ENCODE results near the gene NRF1.
"Not testable (repeated sequence)": the region's sequence is repeated elsewhere in the genome, so short reads cannot be mapped to it uniquely, and the experiment has no call there.

Gene NRF1
- total RNA-seq, result 38.6 to 41.9 reads per million in 2 donors

DNA sequence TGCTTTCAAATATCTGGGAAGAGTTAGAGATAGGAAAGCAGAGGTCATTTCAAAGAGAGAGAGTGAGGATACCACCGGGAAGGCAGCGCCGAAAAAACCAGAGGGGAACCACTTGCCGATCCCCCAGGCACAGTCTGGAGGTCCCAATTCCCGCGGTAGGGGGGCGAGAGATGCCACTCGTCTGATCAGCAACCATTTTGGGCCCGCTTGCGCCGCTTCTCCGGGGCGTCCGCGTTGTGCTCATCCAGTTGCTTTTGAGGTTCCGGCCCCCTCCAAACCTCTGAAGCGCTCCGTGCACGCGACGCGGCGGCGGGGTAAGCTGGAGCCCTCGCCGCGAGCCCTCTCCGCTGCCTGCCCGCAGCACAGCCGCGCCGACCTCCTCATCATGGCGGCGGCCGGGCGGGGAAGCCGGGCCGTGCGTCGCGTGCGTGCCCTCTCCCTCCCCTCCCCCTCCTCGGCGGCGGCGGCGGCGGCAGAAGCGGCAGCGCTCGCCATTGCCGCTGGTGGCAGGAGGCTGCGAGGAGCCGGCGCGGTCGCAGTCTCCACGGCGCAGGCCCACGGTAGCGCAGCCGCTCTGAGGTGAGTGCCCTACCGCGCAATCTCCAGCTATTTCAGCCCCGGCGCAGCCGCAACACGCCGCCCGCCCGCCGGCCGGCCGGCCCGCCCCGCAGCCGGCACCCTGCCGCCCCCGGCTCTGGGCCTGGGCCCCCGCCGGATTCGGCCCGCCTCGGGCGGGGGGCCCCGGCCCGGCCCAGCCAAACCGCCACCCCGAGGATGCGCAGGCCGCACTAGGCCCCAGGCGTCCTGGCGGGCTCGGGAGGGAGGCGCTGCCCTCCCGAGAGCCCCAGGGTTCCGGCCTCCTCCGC, at the start of gene NRF1:
Gene NRF1 (plus strand): TSS at position 475 of the 866 bp plus-strand sequence. CDS start 45,632 bp downstream, outside the sequence.
- DNase-seq, result peak; percentile 91

DNA sequence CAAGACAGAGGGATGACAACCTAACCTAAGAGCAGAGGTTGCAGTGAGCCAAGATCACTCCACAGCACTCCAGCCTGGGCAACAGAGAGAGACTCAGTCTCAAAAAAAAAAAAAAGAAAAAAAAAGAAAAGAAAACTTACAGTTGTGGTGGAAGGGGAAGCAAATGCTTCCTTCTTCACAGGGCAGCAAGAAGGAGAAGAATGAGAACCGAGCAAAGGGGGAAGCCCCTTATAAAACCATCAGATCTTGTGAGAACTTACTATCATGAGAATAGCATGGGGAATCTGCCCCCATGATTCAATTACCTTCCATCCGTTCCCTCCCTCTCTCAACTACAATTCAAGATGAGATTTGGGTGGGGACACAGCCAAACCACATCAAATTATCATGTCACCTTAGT, 45.2 kb upstream of the NRF1 start:
- not testable (repeated sequence) for DNase-seq

DNA sequence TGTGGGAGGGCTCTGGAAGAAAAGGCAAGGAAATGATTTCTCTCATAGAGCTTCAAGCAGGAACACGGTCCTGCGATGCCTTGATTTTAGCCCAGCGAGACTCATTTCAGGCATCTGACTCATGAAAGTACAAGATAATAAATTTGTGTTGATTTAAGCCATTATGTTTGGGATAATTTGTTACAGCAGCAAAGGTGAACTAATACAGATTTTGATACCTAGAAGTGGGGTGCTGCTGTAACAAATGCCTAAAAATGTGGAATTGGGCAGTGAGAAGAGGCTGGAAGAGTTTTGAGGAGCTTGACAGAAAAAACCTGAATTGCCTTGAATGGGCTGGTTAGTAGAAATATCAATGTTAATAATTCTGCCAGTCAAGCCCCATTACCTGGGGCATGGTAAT, 44.1 kb upstream of the NRF1 start:
- no peak for DNase-seq

- no peak for DNase-seq
Observed at GRCh38 chr7:129568240-129568639, 43.3 kb upstream of the NRF1 start.

DNA sequence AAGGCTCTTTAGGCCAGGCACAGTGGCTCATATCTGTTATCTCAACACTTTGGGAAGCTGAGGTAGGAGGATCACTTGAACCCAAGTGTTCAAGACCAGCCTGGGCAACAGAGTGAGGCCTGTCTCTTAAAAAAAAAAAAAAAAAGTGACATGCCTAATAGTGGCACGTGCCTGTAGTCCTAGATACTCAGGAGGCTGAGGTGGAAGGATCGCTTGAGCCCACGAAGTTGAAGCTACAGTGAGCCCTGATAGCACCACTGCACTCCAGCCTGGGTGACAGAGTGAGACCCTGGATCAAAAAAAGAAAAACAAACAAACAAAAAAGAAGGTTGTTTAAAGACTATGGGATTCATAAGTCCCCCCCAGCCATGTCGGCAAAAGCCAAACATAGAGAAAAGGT, 42.2 kb upstream of the NRF1 start:
- DNase-seq, result no peak

DNA sequence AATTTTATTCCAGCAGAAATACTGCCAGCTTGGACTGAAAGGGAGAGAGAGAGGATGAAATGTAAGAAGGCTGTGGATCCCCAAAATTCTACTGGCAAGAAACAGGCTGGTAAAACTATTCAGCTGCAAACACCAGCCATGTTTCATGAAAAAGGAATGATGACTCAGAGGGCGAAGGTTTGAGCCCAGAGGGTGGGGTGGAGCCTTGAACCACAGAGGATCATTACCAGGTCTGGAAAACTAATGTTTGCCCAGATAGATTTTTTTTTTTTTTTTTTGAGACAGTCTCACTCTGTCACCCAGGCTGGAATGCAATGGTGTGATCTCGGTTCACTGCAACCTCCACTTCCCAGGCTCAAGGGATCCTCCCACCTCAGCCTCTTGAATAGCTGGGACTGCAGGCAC, 41.7 kb upstream of the NRF1 start:
- DNase-seq, result no peak

GRCh38 chr7:129571201-129571600, 40.3 kb upstream of the NRF1 start:
- DNase-seq, result no peak

GRCh38 chr7:129572205-129572604, 39.3 kb upstream of the NRF1 start:
- no peak for DNase-seq

GRCh38 chr7:129574487-129574886, 37.0 kb upstream of the NRF1 start:
- no peak for DNase-seq

DNA sequence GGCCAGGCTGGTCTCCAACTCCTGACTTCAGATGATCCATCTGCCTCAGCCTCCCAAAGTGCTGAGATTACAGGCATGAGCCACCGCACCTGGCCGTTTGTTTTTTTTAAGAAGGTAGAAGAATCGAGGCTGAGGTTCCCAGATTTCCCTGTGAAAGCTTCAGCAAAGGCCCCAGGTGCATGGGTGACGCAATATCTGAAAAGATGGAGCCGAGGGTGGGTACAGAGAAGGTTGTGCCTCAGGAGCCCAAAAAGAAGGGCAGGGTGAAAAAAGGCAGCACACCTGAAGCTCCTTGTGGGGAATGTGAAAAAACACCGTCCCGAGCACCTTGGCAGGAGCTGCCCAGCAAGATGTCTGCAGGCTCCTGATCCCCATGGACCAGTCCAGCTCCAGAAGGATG, 35.8 kb upstream of the NRF1 start:
- DNase-seq, result no peak

DNA sequence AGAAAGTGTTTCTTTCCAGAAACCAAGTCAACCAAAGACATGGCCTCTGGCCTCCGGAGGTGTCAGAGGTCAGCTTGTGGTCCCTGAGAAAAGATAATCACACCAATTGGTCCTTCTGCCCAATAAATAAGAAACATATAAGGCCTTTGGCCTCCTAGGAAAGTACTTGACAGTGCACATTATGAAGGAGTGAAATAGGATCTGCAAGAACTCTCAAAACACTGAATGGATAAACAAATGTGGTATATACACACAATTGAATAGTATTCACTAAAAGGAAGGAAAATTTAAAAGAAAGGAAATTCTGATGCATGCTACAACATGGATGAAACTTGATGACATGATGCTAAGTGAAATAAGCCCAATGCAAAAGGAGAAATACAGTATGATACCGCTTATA, 35.4 kb upstream of the NRF1 start:
- DNase-seq, result no peak

GRCh38 chr7:129578829-129579228, 32.7 kb upstream of the NRF1 start:
- DNase-seq, result no peak

- DNase-seq, result not testable (repeated sequence)
Observed at GRCh38 chr7:129586179-129586578, 25.3 kb upstream of the NRF1 start.

- no peak for DNase-seq
Observed at GRCh38 chr7:129588268-129588667, 23.3 kb upstream of the NRF1 start.

GRCh38 chr7:129591868-129592267, 19.7 kb upstream of the NRF1 start:
- DNase-seq, result no peak

DNA sequence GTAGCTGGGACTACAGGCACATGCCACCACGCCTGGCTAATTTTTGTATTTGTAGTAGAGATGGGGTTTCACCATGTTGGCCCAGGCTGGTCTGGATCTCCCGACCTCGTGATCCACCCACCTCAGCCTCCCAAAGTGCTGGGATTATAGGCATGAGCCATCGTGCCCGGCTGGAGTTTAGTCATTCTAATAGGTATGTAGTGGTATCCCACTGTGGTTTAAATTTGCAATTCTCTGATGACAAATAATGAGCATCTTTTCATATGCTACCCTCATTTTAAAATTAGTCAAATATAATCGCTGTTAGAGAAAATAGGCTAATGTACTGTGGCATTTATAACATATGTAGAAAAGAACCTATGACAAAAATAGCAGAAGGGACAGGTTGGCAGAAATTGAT, 15.1 kb upstream of the NRF1 start:
- not testable (repeated sequence) for DNase-seq

GRCh38 chr7:129597672-129598071, 13.8 kb upstream of the NRF1 start:
- no peak for DNase-seq

GRCh38 chr7:129599174-129599573, 12.3 kb upstream of the NRF1 start:
- no peak for DNase-seq

GRCh38 chr7:129603594-129603993, 7.9 kb upstream of the NRF1 start:
- not testable (repeated sequence) for DNase-seq

GRCh38 chr7:129604021-129604420, 7.5 kb upstream of the NRF1 start:
- DNase-seq, result not testable (repeated sequence)

GRCh38 chr7:129604713-129605437, 6.6 kb upstream of the NRF1 start:
- no peak for DNase-seq

- no peak for DNase-seq
Observed at GRCh38 chr7:129605960-129606614, 5.4 kb upstream of the NRF1 start.

DNA sequence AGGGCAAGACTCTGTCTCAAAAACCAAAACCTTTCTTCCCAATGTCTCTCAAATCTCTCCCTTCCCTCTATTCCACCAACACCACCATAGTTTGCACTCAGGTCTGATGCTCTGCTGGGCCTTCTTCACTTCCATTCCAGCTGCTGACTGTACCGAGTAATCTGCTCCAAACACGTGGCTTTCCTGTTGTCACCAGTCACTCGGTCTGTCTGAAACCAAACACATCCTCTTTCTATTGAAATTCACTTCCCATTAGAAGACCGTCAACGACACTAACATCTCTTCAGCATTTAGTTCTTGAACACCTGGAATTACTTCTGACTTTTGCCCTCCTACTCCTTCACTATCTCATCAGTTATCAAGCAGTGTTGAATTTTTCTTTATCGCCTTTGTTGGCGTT, 4.7 kb upstream of the NRF1 start:
- no peak for DNase-seq

All from activated gamma-delta T cell (primary cell).